IPS DF 6.9 (cell line): ENCODE data around the gene RSBN1.
"Not testable (repeated sequence)": the region's sequence is repeated elsewhere in the genome, so short reads cannot be mapped to it uniquely, and the experiment has no call there.

Source experiments
- DNase-seq: peaks from one replicate; pipeline ENCODE4 v3.0.0-alpha.2; 2013; ENCODE audit warnings: low read depth, low spot score
- H3K27ac ChIP-seq: one replicate; pipeline ENCODE4 v1.5.1; 2013; ENCODE audit warnings: low read length, control low read depth
- H3K27me3 ChIP-seq: 2 replicates; pipeline ENCODE4 v1.6.1; 2013; ENCODE audit warnings: mild to moderate bottlenecking, low read length; ENCODE audit not compliant: control insufficient read depth, insufficient read depth
- H3K36me3 ChIP-seq: 2 replicates; pipeline ENCODE4 v1.6.1; 2013; ENCODE audit warnings: low read length; ENCODE audit not compliant: control insufficient read depth, insufficient read depth
- H3K4me1 ChIP-seq: 2 replicates; pipeline ENCODE4 v1.6.1; 2013; ENCODE audit warnings: low read length; ENCODE audit not compliant: control insufficient read depth, insufficient read depth
- H3K4me3 ChIP-seq: 2 replicates; pipeline ENCODE4 v1.5.1; 2013; ENCODE audit warnings: mild to moderate bottlenecking, low read length
- H3K9me3 ChIP-seq: 2 replicates; pipeline ENCODE4 v1.6.1; 2013; ENCODE audit warnings: low read length, inconsistent platforms; ENCODE audit not compliant: control insufficient read depth, insufficient read depth
- whole genome bisulfite sequencing: extraction: QIAGEN DNeasy Blood & Tissue Kit; methylation state at CpG from one replicate; pipeline ENCODE4 v1.1.7; 2013; ENCODE audit warnings: mixed read lengths, missing lambda C conversion rate; ENCODE audit not compliant: insufficient read length, insufficient coverage; 5-methylcytosine and 5-hydroxymethylcytosine counted together

RSBN1 gene

DNA sequence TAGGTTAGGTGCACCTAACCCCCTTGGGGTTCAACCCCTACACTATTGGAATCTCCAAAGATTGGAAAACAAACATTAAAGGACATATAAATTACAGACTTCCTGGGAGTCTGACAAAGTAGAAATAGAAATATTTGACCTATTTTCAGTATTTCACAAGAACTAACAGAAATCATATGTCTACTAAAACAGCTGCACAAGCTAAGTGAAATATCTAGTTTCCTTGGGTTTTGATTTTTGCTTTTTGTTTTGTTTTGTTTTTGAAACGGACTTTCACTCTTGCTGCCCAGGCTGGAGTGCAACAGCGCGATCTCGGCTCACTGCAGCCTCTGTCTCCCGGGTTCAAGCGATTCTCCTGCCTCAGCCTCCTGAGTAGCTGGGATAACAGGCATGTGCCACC is 40.4 kb upstream of the RSBN1 start:
- no CpG with 5 or more reads among the region's 6 CpGs for WGBS
- not testable (repeated sequence) for H3K4me3 ChIP-seq, H3K4me1 ChIP-seq, H3K27ac ChIP-seq, H3K36me3 ChIP-seq, H3K9me3 ChIP-seq, H3K27me3 ChIP-seq, DNase-seq

DNA sequence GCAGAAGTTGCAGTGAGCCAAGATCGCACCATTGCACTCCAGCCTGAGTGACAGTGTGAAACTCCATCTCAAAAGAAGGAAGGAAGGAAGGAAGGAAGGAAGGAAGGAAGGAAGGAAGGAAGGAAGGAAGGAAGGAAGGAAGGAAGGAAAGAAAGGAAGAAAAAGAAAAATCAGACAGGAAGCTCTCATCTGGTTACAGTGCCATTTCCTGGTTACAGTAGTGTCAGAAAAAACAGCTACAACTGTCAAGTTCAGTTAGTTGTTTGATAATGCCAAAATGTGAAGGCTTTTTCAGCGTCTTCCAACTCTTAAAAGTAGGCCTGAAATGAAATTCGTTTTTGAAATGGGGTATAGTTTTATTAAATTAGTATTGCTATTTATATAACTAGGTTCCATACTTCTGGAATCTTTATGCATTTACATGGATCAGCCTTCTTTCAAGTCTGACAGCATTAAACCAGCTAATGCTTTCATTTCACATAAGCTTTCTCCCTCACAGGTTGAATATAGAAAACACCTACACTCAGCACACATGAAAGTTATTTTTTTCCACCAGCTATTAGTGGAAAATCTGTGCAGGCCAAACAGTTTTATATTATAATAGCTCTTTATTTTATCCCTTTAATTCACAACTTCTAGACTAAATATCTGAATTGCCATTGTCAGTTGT is 38.0 kb upstream of the RSBN1 start:
- no peak overlapping the region for H3K4me3 ChIP-seq
- no peaks in the 10 kb centered on the region for H3K27me3 ChIP-seq
- no CpG with 5 or more reads among the region's 3 CpGs for WGBS
- H3K9me3 ChIP-seq: no peaks in the 10 kb centered on the region
- H3K4me1 ChIP-seq: no peaks in the 10 kb centered on the region
- DNase-seq: no peak
- H3K36me3 ChIP-seq: no peaks in the 10 kb centered on the region
- no peak overlapping the region for H3K27ac ChIP-seq

DNA sequence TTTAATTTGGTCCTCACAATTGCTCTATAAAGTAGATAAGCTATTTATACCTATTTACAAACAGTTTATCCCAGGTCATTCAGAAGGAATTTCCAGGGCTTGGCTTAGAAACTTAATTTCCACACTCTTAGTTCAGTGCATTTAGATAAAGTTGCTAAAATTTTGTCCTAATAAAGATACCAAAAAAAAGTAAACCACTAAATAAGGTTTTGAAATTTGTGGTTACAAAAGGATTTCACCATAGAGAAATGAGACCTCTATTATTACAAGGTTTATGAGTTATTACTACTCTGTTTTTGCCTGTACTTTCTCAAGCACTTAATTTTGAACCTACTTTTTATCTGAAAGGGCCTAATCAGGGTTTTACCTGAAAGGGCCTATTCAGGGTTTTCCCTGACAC is 36.8 kb upstream of the RSBN1 start:
- Histone ChIP-seq H3K27me3 (no peaks in the 10 kb centered on the region), H3K4me1 (no peaks in the 10 kb centered on the region), H3K36me3 (no peaks in the 10 kb centered on the region), H3K9me3 (no peaks in the 10 kb centered on the region), H3K27ac (no peak overlapping the region), H3K4me3 (no peak overlapping the region)
- no peak for DNase-seq

DNA sequence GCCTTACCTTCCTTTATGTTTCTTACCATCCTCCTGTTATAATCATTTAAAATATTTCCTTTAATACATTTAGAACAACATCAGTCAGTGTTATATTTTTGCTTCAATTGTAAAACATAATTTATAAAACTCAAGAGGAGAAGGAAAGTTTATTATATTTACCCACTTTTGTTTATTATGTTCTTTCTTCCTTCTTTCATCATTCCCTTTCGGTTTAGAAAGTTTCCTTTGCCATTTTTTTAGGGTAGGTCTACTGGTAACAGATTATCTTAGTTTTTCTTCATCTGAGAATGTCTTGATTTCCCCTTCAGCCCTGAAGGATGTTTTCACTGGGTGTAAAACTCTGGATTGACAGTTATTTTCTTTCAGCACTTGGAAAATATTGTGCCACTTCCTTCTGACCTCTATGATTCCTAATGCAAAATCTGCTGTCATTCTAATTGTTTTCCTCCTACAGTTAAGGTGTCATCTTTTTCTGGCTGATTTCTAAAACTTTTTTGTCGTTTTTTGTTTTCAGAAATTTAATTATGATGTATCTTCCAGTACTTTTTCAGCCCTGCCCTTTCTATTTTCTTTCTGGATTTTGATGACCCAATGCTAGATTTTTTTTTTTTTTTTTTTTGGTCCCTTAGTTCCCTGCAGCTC is 34.2 kb upstream of the RSBN1 start:
- Histone ChIP-seq H3K4me1 (no peaks in the 10 kb centered on the region), H3K27ac (no peak overlapping the region), H3K36me3 (no peaks in the 10 kb centered on the region), H3K27me3 (no peaks in the 10 kb centered on the region), H3K9me3 (no peaks in the 10 kb centered on the region), H3K4me3 (no peak overlapping the region)
- DNase-seq: no peak
- no CpG with 5 or more reads among the region's 2 CpGs for WGBS

DNA sequence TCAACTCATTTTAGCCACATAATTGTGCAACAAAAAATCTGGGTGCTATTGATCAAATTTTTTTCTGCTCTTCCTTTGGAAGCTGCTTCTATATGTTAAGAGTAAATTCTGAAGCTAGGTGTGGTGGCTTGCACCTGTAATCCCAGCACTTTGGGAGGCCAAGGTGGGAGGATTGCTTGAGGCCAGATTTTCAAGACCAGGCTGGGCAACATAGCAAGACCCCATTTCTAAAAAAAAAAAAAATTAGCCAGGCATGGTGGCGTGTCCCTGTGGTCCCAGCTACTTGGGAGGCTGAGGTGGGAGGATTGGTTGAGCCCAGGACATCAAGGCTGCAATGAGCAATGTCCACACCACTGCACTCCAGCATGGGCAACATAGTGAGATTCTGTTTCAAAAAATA is 24.3 kb upstream of the RSBN1 start:
- DNase-seq: no peak
- WGBS: no CpG with 5 or more reads among the region's 1 CpG

DNA sequence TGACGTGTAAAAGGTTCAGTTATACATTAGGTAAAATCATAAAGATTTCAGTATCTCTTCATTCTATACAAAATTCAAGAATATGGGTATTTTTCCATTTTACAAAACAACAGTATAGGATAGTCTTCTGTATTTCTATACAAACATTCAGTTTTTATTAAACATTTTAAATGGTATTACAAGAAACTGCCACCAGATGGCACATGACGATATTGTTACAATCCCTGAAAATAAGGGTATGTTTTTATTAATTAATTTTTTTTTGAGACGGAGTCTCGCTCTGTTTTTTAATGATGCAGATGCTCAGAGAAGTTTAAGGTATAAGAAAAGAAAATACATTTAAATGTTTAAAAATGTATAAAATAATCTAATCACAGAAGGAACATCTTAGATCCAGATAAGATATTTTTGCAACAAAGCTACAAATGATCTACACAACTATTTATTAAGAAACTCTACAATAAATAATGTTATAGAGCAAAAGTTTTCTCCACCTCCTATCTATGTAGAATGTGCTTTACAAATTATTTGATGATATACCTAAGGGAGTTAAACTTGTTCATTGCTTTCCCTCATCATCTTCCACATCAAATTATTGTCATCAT is 23.5 kb upstream of the RSBN1 start:
- Histone ChIP-seq H3K4me1 (no peaks in the 10 kb centered on the region), H3K9me3 (no peaks in the 10 kb centered on the region), H3K27ac (no peak overlapping the region), H3K27me3 (no peaks in the 10 kb centered on the region), H3K4me3 (no peak overlapping the region), H3K36me3 (no peaks in the 10 kb centered on the region)
- no peak for DNase-seq
- no CpG with 5 or more reads among the region's 4 CpGs for WGBS

More for the DNA sequence above, 24.3 kb upstream of the RSBN1 start:
- H3K4me3 ChIP-seq: no peak overlapping the region
- no peak overlapping the region for H3K27ac ChIP-seq
- no peaks in the 10 kb centered on the region for H3K9me3 ChIP-seq
- no peaks in the 10 kb centered on the region for H3K36me3 ChIP-seq
- H3K4me1 ChIP-seq: no peaks in the 10 kb centered on the region
- H3K27me3 ChIP-seq: no peaks in the 10 kb centered on the region

DNA sequence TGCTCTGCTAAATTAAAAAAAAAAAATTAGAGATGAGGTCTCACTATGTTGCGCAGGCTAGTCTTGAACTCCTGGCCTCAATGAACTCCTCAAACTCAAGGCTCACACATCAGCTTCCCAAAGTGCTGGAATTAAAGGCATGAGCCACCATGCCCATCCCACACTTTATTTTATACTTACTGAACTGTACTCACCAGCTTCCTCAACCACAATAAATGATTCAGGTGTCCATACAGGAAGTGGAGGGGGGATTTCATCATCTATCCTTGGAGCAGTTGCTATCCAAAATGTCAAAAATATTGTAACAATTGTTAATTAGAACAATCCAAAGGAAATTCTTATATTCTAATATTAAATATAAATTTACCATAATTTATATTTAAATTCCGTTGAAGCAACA is 22.4 kb upstream of the RSBN1 start:
- H3K4me3 ChIP-seq: no peak overlapping the region
- DNase-seq: no peak
- H3K36me3 ChIP-seq: no peaks in the 10 kb centered on the region
- H3K9me3 ChIP-seq: no peaks in the 10 kb centered on the region
- no CpG with 5 or more reads among the region's 2 CpGs for WGBS
- no peaks in the 10 kb centered on the region for H3K27me3 ChIP-seq
- no peak overlapping the region for H3K27ac ChIP-seq
- no peaks in the 10 kb centered on the region for H3K4me1 ChIP-seq

DNA sequence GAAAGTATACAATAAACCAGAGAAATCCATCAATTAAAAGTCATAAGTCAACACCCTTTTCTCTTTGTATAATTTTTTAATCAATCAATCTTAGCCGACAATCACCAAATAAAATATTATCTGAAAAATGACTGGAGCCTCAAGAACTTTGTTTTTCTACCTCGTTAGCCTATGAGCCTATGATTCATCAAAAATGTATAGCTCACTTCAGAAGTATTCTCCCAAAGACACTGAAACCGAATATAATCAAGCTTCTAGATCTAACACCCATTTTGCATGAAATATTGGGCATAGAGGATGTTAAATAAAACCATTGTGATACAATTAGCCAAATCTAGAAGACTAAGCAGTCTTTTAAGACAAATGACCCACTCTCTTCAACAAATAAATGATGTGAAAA is 17.8 kb upstream of the RSBN1 start:
- Histone ChIP-seq H3K27me3 (no peaks in the 10 kb centered on the region), H3K4me3 (no peak overlapping the region), H3K27ac (no peak overlapping the region), H3K36me3 (no peaks in the 10 kb centered on the region), H3K4me1 (no peaks in the 10 kb centered on the region), H3K9me3 (no peaks in the 10 kb centered on the region)
- no CpG with 5 or more reads among the region's 3 CpGs for WGBS
- DNase-seq: no peak

DNA sequence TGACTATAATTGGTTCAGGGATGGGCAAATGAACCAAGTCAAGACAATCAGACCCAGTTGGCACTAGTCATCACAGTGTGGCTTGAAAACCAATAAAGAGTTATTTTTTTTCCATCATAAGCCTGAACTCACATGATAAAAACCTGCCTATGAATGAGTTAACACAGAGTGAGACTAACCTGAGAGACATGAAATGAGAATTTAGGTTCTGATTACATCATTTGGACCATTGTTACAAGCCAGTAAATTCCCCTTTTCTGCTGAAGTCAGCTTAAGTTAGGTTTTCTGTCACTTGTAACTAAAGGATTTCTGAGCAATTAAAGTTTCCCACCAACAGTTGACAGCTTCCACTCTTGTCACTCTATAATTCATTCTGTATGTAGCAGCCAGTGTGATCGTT is 9.6 kb upstream of the RSBN1 start:
- WGBS: no CpG with 5 or more reads among the region's 1 CpG
- Histone ChIP-seq H3K27ac (no peak overlapping the region), H3K9me3 (no peaks in the 10 kb centered on the region), H3K36me3 (no peaks in the 10 kb centered on the region), H3K27me3 (no peaks in the 10 kb centered on the region), H3K4me1 (no peaks in the 10 kb centered on the region), H3K4me3 (no peak overlapping the region)
- no peak for DNase-seq

DNA sequence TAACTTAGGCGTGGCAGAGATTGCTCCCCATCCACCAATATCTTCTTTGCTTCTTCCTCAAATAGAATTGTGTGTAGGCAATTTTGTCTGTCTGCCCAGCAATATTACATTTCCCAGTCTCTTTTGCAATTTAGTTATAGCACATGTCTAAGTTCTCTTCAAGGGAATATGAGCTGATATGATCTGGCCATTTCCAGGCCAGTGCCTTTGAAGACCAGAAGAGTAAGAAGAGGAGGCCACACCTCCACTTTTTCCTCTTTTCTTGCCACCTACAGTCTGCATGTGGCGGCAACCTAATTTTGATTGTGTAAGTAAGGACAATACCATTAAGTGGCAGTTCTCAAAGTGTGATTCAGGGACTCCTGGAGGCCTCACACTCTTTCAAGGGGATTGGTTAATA is 6.3 kb upstream of the RSBN1 start:
- H3K4me3 ChIP-seq: no peak overlapping the region
- DNase-seq: no peak
- no peaks in the 10 kb centered on the region for H3K9me3 ChIP-seq
- no peaks in the 10 kb centered on the region for H3K27me3 ChIP-seq
- no peaks in the 10 kb centered on the region for H3K4me1 ChIP-seq
- H3K27ac ChIP-seq: no peak overlapping the region
- WGBS: no CpG with 5 or more reads among the region's 2 CpGs
- H3K36me3 ChIP-seq: no peaks in the 10 kb centered on the region

DNA sequence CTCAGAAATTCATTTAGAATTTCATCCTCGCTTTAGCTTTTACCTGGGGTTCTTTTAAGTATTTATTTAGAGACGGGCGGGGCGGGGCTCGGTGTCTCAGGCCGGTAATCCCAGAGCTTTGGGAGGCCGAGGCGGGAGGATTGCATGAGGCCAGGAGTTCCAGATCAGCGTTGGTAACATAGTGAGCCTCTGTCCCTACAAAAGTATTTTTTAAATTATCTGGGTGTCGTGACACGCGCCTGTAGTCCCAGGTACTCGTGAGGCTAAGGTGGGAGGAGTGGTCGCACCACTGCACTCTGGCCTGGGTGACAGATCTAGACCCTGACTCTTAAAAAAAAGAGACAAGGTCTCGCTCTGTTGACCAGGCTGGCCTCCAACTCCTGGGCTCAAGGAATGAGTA is 942 bp upstream of the RSBN1 start:
- H3K9me3 ChIP-seq: no peaks in the 10 kb centered on the region
- no peaks in the 10 kb centered on the region for H3K27me3 ChIP-seq
- H3K4me3 ChIP-seq: no peak overlapping the region
- H3K36me3 ChIP-seq: no peaks in the 10 kb centered on the region
- H3K4me1 ChIP-seq: no peaks in the 10 kb centered on the region
- DNase-seq: no peak
- WGBS: no CpG with 5 or more reads among the region's 15 CpGs
- H3K27ac ChIP-seq: no peak overlapping the region
